Heart left ventricle (tissue), 16 donors: ENCODE measurements around the gene IGIP. TPM values are rescaled to one million over a fixed set of nuclear protein-coding genes. Genes with fewer than 3 reads are reported as not detected.
A peak's percentile ranks its signal among the peaks of the same experiment; 100 is the strongest.

Experiments
- ATAC-seq, 4 donors: fragments of 200-7000 bp; cut with Tn5 transposase; one replicate each; pipeline ENCODE4 v1.9.1; 2020 to 2022; ENCODE audit warnings: moderate library complexity in 4 of 4, mild to moderate bottlenecking in 3 of 4, moderate number of reproducible peaks in 1 of 4
- DNase-seq, 5 donors: peaks; one replicate each; pipeline ENCODE4 v3.0.0-alpha.2; 2020
- H3K27ac ChIP-seq, 12 donors: fragments of 200-600 bp; sonication (generic) in 4 of 12; one replicate each; pipeline versions ENCODE4 v1.5.0 to v1.8.0; 2016 to 2022; ENCODE audit warnings: mild to moderate bottlenecking in 2 of 12
- H3K27me3 ChIP-seq, 9 donors: fragments of 200-600 bp; sonication (generic) in 2 of 9; one replicate each; pipeline versions ENCODE4 v1.5.1 to v1.8.0; 2016 to 2022; ENCODE audit warnings: mild to moderate bottlenecking in 3 of 9
- H3K36me3 ChIP-seq, 9 donors: fragments of 200-600 bp; sonication (generic) in 2 of 9; one replicate each; pipeline versions ENCODE4 v1.5.0 to v1.8.0; 2018 to 2022; ENCODE audit warnings: mild to moderate bottlenecking in 2 of 9
- H3K4me1 ChIP-seq, 12 donors: fragments of 200-600 bp; sonication (generic) in 4 of 12; one replicate each; pipeline versions ENCODE4 v1.5.0 to v1.8.0; 2016 to 2022; ENCODE audit warnings: mild to moderate bottlenecking in 3 of 12
- H3K4me3 ChIP-seq, 12 donors: fragments of 200-600 bp; sonication (generic) in 4 of 12; one replicate each; pipeline versions ENCODE4 v1.5.0 to v1.8.0; 2017 to 2022; ENCODE audit warnings: mild to moderate bottlenecking in 9 of 12, moderate library complexity in 4 of 12
- H3K9me3 ChIP-seq, 12 donors: fragments of 200-600 bp; sonication (generic) in 4 of 12; one replicate each; pipeline versions ENCODE4 v1.5.0 to v1.8.0; 2016 to 2022; ENCODE audit warnings: mild to moderate bottlenecking in 1 of 12
- CTCF ChIP-seq, 12 donors: fragments of 200-600 bp; sonication (generic) in 4 of 12; IDR thresholded peaks; one replicate each; pipeline versions ENCODE4 v1.5.0 to v1.8.0; 2018 to 2022; ENCODE audit warnings: antibody characterized with exemption in 12 of 12, mild to moderate bottlenecking in 5 of 12
- POLR2A ChIP-seq, 2 donors: fragments of 450-650 bp; IDR thresholded peaks; one replicate each; pipeline ENCODE4 v1.6.1; 2017; ENCODE audit warnings: antibody characterized with exemption in 2 of 2, mild to moderate bottlenecking in 2 of 2, moderate library complexity in 2 of 2
- WGBS, 4 donors: extraction: QIAGEN DNeasy Blood & Tissue Kit in 2 of 4; methylation state at CpG; one replicate each; pipeline versions ENCODE4 v1.1.5 to v1.1.7; 2013 to 2018; 5-methylcytosine and 5-hydroxymethylcytosine counted together
- intact Hi-C, 10 donors: fragments of 100-400 bp; cut with DNase I; formaldehyde crosslinking; loops; one replicate each; pipeline versions ENCODE4 v1.11.1 to v1.14.2; 2022
- polyA plus RNA-seq, 2 donors: library from polyadenylated mRNA; stranded (reverse); fragments of 200-250 nt; gene quantifications; one replicate each; pipeline ENCODE4 v1.2.3, GENCODE V29; 2013
- total RNA-seq, 9 donors: library from RNA; depleted of rRNA in 2 of 9; stranded (reverse); fragments of >200 nt in 2 of 9; fragmentation: NEBNext Ultra II Directional in 3 of 9; extraction: Animal tissue kit (Norgen Biotek cat#: 25700) in 3 of 9; gene quantifications; one replicate each; pipeline versions ENCODE4 v1.1.0 to v1.2.4, GENCODE V29; 2016 to 2023
- donor health status: ischemic (EF 13 %, LVEDD 7.1; RV severe dilation, severe dysfunction).
- donor health status: healthy with polysubstance abuse.
- donor health status: DM: no; HTN: yes; CAD: no.
- donor health status: DM: no; HTN: no; CAD: no.
- donor health status: ischemic (EF 25% LVEDD 6.9; RV normal size, moderate dysfunction).
- donor health status: ischemic (EF 25% LVEDD 5.7; RV mildly dilated, moderate dysfunction).
- donor health status: healthy.
- donor health status: DM: yes; HTN: yes; CAD: no.
- donor health status: ischemic (EF 35%, LVEDD 5.7; RV mildly dilated, moderate dysfunction).
- donor health status: nonischemic (EF 11% LVEDD 7.7; RV severe dilation, severe dysfunction).
- donor health status: DM: yes; HTN: yes; CAD: no.
- donor health status: PGD.
- donor health status: ischemic (EF 29% LVEDD 5.4; RV normal size, mild dysfunction).
- donor health status: nonischemic (EF 23%, LVEDD 6.1; RV moderate dilation, normal function).

IGIP gene
- total and polyA plus RNA-seq, 11 donors, result 5.8 to 18.3 (median 10.5) TPM

- 36 to 51% (median 41%) methylated on average over 1 of the region's 1 CpG for WGBS, 4 donors
- Histone ChIP-seq H3K27ac (peak overlapping the region in 6 of 12 donors; percentile 86 to 95 (median 91)), H3K9me3 (no peaks in the 10 kb centered on the region), H3K4me3 (peak overlapping the region in 11 of 12 donors; percentile 53 to 95 (median 81)), H3K36me3 (no peaks in the 10 kb centered on the region), H3K27me3 (peaks cover 0 to 10% (median 0%) of the 10 kb centered on the region in 9 donors), H3K4me1 (peaks cover 13 to 73% (median 53%) of the 10 kb centered on the region in 12 donors)
- TF ChIP-seq POLR2A (IDR thresholded peaks at IDR 0.05), result no peak
- TF ChIP-seq CTCF (IDR thresholded peaks at IDR 0.05), result no peak
- no peak for ATAC-seq
- intact Hi-C loops, result loop anchor here in 2 of 10 donors (2.0 kb wide), 1 partner anchor 30 kb away; no protein-coding TSS in a partner anchor
- no peak for DNase-seq
These were observed 10.6 kb upstream of the IGIP start for GRCh38 chr5:140115186-140115500.

- no peak overlapping the region for H3K27ac ChIP-seq
- intact Hi-C loops, result no loop called here
- no peak for DNase-seq
- peaks cover 0 to 5% (median 0%) of the 10 kb centered on the region in 9 donors for H3K27me3 ChIP-seq
- H3K4me3 ChIP-seq, result peak overlapping the region in 3 of 12 donors; percentile 76 to 84 (median 81)
- 63 to 77% (median 70%) methylated on average over 2 of the region's 2 CpGs for WGBS, 4 donors
- peaks cover 13 to 63% (median 51%) of the 10 kb centered on the region in 12 donors for H3K4me1 ChIP-seq
- H3K36me3 ChIP-seq, result no peaks in the 10 kb centered on the region
- no peaks in the 10 kb centered on the region for H3K9me3 ChIP-seq
- ATAC-seq, result no peak
- TF ChIP-seq CTCF (IDR thresholded peaks at IDR 0.05), result no peak
These were observed 9.0 kb upstream of the IGIP start for GRCh38 chr5:140116716-140117115.

- peaks cover 0 to 5% (median 0%) of the 10 kb centered on the region in 9 donors for H3K27me3 ChIP-seq
- TF ChIP-seq POLR2A (IDR thresholded peaks at IDR 0.05), result no peak
- no peak for TF ChIP-seq CTCF (IDR thresholded peaks at IDR 0.05)
- WGBS, 4 donors, result 74 to 83% (median 79%) methylated on average over 3 of the region's 3 CpGs
- no peak overlapping the region for H3K27ac ChIP-seq
- H3K36me3 ChIP-seq, result no peaks in the 10 kb centered on the region
- H3K9me3 ChIP-seq, result no peaks in the 10 kb centered on the region
- H3K4me3 ChIP-seq, result no peak overlapping the region
- intact Hi-C loops, result no loop called here
- ATAC-seq (no peak), DNase-seq (no peak)
- peaks cover 13 to 57% (median 47%) of the 10 kb centered on the region in 12 donors for H3K4me1 ChIP-seq
These were observed 8.2 kb upstream of the IGIP start for GRCh38 chr5:140117523-140117922.

- intact Hi-C loops, result no loop called here
- WGBS, 4 donors, result 65 to 73% (median 70%) methylated on average over 3 of the region's 3 CpGs
- H3K36me3 ChIP-seq, result no peaks in the 10 kb centered on the region
- H3K4me1 ChIP-seq, result peaks cover 10 to 54% (median 46%) of the 10 kb centered on the region in 12 donors
- ATAC-seq, result no peak
- H3K27ac ChIP-seq, result no peak overlapping the region
- H3K4me3 ChIP-seq, result no peak overlapping the region
- DNase-seq, result no peak
- no peaks in the 10 kb centered on the region for H3K9me3 ChIP-seq
- H3K27me3 ChIP-seq, result no peaks in the 10 kb centered on the region
- TF ChIP-seq POLR2A (IDR thresholded peaks at IDR 0.05), result no peak
- peak in 4 of 12 donors; percentile 18 to 37 (median 21) for TF ChIP-seq CTCF (IDR thresholded peaks at IDR 0.05)
These were observed 7.3 kb upstream of the IGIP start for GRCh38 chr5:140118302-140118936.
